IPS-11a (cell line): ENCODE measurements around the gene YRDC.

Source experiments
- H3K4me3 ChIP-seq: one replicate; pipeline ENCODE4 v1.5.1; 2013; ENCODE audit warnings: low read depth, low read length, control low read depth

The YRDC gene, protein sequence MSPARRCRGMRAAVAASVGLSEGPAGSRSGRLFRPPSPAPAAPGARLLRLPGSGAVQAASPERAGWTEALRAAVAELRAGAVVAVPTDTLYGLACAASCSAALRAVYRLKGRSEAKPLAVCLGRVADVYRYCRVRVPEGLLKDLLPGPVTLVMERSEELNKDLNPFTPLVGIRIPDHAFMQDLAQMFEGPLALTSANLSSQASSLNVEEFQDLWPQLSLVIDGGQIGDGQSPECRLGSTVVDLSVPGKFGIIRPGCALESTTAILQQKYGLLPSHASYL

DNA sequence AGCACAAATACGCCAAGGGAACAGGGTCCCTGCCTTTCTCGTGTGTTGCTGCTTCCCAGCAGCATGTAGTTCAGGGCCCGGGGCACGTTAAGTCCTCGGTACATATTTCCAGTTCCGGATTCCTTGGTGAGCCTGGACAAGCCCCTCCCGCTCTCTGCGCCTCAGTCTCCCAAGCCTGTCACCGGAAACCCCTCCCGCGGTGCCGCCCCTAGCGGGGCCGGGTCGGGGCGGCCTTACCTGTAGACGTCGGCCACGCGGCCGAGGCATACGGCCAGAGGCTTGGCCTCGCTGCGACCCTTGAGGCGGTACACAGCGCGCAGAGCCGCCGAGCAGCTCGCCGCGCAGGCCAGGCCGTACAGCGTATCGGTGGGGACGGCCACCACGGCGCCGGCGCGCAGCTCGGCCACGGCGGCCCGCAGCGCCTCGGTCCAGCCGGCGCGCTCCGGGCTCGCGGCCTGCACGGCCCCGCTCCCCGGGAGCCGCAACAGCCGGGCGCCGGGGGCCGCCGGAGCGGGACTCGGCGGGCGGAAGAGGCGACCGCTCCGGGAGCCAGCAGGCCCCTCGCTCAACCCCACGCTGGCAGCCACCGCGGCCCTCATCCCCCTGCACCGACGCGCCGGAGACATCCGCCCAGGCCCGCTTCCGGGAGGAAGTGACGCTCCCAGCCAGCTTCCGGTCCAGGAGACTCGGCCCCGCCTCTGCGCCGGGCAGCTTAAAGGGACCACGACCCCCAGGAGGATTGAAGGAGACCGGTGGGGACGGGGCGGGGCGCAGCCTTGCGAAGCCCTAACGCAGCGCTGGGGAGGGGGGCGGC, at the start of gene YRDC, which contains the start of gene C1orf122:
YRDC (minus strand) TSS at position 654 of the 814 bp plus-strand sequence; CDS start at position 626, 28 bp downstream.
C1orf122 (plus strand) TSS at position 236 of the 814 bp plus-strand sequence. CDS start 615 bp downstream, outside the sequence.
- peak within 1 kb of the TSS; percentile 88 for H3K4me3 ChIP-seq

DNA sequence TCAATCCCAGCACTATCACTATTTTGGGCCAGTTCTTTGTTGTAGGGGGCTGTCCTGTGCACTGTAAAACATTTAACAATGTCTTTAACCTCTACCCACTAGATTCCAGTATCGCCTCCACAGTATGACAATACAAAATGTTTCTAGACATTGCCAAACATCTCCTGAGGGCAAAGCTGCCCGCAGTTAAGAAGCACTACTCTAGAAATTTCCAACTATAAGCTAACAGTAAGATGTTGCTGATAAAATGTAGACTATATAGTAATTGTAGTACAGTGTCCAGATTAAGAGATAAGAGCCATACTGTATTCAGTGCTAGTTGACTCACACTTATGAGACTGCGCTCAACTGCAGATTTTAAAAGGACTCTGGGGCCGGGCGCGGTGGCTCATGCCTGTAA, 46.4 kb upstream of the YRDC start:
- H3K4me3 ChIP-seq, result no peak overlapping the region

DNA sequence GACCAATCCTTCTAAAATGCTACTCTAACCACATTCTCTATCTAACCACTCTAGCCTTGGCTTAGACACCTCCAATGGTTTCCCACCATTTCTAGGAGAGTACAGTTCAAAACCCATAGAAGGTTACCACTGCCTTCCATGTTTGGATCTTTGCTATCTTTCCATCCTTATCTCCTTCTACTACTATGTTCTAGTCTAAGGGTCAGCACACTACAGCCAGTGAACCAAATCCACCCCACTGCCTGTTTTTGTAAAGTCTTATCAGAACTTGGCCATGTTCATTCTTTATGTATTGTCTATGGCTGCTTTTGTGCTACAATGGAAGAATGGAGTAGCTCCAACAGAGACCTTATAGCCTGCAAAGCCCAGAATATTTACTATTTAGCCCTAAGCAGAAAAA, 45.1 kb upstream of the YRDC start:
- no peak overlapping the region for H3K4me3 ChIP-seq

DNA sequence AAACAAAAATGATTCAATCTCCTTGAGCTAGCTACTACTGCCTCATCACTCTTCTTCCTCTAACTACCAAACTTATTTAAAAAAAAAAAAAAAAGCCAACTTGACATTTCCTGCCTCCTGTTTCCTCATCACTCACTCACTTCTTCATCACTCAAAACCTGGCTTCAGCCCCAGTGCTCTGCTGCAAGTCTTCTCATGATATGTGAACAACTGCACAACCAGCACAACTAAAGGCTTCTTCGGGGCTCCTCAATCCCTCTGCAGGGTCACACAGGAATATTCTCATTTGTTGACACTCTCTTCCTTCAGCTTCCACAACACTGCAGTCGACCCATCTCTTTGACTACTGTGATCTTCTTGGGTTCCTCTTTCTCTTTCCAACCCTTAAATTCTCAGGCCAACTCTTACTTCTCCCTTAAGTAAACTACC, 43.8 kb upstream of the YRDC start:
- H3K4me3 ChIP-seq, result no peak overlapping the region

DNA sequence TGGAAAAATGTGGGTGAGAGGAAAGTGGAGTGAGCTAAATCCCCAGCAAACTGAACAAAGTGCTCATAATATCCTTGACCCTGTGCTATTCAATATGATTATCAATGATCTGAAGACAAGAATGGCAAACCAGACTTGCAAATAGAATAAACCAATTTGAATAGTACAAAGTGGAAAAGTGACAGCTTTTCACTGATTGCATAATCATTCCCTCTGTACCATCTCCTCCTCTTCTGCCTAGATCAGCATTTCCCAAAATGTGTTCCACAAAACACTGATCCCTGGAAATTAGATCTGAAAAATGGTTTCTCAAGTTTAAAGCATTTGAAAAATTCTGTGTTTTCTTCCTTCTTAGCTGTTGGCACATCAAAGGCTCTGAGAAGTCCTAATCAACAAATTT, 43.3 kb upstream of the YRDC start:
- no peak overlapping the region for H3K4me3 ChIP-seq

DNA sequence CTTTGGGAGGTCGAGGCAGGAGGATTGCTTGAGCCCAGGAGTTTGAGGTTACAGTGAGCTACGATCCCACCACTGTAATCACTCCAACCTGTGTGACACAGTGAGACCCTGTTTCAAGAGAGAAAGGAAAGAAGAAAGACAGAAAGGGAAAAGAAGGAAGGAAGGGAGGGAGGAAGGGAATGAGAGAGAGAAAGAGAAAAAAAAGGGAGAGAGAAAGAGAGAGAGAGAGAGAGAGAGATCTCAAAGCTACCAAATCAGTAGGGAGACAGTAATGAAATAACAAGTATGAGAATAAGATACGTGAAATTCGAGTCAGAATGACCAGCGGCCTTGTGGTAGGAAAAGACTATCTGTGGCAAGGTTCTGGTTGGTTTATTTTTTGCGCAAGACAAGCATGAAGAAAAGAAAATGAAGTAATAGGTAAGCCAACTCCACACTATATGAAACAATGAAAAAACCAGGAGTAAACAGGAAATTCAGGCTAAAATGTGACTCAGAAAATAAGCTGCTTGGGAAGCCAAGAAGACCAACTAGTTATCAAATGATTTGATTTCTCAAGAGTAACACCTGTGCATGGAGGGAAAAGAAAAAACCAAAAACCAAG, 42.4 kb upstream of the YRDC start:
- no peak overlapping the region for H3K4me3 ChIP-seq

DNA sequence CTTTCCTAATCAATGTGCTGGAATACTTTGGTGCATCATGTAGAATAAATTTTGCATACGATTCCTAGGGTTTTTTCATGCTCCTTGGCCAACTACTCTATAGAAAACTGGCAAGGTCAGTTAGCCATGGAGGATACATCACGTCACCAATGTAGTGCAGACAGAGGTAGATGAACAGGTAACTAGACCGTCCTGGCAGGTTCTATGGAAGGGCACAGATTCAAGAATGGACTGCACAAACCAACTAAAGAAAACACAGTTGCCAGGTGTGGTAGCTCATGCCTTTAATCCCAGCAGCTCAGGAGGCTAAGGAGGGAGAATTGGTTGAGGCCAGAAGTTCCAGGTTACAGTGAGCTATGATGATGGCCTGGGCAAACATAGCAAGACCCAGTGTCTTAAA, 41.5 kb upstream of the YRDC start:
- no peak overlapping the region for H3K4me3 ChIP-seq

DNA sequence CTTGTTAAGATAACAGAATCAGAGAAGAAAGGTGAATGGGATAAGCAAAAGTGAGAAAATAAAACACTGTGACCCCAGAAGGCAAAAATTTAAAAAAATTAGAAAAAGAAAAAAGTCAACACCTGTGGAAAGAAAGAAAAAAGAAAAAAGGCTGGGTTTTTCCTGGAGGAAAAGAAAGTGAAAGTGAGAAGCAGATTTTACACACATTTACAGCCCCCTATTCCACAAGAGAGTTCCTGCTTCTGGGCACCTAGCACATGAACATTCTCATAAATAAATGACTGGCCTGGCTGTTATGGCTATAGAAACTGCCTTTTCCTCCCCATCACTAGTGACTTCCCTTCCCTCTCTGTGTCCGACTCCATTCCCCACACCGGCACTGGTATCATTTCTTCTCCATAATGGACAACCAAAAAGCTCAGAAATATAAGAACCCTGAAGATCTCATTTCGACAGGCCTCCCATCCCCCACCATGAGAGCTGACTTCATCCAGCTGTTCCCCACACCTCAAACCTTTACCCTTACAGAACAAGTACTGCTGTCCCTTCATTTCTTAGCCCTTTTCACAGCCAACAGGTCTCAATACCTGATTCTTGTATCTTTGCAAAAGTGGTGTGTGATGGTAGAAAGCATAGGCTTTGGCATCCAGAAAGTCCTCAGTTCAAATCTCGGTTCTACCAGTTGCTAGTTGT, 38.8 kb upstream of the YRDC start:
- no peak overlapping the region for H3K4me3 ChIP-seq

DNA sequence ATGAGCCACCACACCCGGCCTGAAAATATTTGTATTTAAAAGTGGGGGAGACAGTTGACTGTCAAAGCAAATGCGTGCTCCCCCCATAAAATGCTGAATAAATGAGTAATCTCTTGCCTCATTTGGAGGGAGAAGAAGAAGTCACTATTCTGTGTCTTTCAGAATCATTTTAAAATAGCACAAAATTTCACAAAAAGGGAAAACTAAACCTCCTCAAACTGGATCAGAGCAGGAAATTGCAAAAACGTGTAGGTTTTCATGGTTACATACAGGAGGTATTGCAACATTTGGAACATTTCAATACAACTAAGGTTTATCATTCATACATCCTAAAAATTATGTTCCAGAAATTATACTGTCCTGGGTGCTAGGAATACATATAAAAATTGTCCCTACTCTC, 37.8 kb upstream of the YRDC start:
- H3K4me3 ChIP-seq, result no peak overlapping the region

DNA sequence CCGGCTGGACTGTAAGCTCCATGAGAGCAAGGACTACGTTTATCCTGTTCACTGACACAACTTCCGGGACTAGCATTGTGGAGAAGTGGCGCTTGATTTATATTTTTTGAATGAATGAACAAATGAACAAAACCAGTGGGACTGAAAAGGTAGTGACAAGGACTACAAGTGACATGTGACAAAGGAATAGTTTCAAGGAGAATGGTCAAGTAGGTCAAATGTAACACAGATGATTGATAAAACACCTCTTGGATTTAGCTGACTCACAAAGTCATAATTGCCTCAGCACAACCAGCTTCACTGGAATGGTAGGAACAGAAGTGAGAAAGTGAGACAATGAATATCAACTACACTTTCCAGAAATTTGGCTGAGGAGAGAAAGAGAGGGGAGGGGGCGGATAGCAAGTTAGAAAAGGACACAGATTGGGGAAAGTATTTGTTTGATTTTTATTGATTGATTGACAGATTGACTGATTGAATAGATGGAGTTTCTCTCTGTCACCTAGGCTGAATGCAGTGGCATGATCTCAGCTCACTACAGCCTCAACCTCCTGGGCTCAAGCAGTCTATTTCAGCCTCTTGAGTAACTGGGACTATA, 37.1 kb upstream of the YRDC start:
- no peak overlapping the region for H3K4me3 ChIP-seq

DNA sequence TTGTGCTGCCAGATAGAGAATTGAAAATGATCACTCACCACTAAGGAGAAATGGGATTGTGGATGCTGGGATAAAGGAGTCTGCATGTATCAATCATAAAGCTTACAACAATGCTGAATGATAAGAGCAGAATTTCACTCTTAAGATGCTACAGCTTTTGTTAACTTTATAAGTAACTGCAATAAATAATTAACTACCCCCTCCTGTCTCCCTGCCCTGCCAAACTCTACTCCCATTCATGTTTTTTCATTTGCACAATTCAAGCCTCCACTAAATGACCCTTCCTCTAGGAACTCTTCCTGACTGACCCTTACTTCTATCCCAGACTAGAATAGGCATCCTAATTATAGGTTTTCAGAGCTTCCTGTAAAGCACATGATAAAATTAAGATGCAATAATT, 36.5 kb upstream of the YRDC start:
- H3K4me3 ChIP-seq, result no peak overlapping the region

DNA sequence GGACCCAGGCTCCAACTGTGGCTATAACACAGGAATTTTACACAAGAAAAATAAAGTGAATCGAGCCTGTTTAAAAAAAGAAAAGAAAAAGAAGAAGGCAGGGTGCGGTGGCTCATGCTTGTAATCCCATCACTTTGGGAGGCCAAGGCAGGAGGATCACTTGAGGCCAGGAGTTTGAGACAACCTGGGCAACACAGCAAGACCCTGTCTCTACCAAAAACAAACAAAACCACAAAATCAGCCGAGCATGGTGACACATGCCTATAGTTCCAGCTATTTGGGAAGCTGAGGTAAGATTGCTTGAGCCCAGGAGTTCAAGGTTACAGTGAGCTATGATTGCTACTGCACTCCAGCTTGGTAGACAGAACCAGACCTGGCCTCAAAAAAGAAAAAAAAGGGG, 33.6 kb upstream of the YRDC start:
- no peak overlapping the region for H3K4me3 ChIP-seq

DNA sequence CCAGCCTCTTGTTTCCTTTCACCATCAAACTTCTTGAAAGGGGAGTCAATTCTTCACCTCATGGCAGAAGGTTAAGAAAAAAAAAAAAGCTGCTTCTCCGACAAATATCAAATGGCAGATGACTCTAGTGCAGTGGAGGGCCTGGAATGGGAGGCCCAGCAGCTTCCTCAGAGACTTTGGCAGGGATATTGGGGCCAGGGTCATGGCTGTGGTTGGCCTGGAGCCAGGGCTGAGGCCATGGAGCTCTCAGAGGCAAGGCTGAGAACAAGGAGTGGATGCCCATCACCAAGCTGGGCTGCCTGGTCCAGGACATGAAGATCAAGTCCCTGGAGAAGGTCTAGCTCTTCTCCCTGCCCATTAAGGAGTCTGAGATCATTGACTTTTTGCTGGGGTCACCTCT, 32.7 kb upstream of the YRDC start:
- H3K4me3 ChIP-seq, result no peak overlapping the region

DNA sequence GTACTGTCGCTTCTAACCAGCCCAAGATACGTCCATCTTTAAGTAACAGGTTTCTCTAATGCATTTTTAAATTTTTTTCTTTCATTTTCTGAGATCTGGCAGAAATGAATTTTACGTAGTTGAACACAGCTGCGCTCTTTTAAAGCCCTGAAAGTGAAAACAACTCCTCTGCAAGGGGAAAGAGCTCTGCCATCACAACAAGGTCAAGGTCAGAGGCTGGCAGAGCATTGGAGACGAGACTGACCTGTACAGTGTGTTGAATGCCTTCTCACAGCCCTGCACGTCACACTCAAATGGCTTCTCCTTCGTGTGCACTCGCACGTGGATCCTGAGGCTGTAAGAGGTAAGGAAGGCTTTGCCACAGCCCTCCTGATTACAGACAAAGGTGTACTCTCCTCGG, 31.7 kb upstream of the YRDC start:
- H3K4me3 ChIP-seq, result no peak overlapping the region

DNA sequence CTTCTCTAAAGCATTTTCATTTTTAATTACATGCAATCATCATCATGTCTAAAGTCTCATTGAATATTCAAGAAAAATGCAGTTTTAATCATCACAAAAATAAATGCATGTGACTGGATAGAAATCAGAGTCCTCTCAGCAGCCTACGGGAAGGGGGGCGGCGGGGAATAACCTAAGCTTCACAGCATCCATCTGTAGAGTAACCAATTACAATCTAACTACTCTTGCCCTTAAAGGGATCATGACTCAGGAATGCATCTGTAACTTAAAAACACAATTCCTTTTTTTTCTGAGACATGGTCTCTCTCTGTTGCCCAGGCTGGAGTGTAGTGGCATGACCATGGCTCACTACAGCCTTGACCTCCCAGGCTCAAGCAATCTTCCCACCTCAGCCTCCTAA, 28.8 kb upstream of the YRDC start:
- no peak overlapping the region for H3K4me3 ChIP-seq

DNA sequence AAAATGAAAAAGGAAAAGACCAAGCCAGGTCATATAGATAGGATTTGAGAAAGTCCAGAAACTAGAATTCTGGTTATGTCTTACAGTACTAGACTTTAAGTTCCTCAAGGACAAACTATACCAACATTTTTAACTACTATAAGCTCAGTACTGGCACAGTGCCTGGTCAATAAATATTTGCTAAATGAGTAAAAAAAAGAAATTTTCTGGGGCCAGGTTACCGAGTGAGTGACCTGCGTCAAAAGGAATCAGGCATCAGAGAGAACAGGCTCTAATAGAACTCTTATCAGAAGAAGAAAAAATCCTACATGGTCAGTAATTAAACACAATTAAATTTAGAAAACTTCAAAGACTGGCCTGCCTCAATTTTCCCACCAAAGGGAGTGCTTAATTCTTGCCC, 23.8 kb upstream of the YRDC start:
- no peak overlapping the region for H3K4me3 ChIP-seq

DNA sequence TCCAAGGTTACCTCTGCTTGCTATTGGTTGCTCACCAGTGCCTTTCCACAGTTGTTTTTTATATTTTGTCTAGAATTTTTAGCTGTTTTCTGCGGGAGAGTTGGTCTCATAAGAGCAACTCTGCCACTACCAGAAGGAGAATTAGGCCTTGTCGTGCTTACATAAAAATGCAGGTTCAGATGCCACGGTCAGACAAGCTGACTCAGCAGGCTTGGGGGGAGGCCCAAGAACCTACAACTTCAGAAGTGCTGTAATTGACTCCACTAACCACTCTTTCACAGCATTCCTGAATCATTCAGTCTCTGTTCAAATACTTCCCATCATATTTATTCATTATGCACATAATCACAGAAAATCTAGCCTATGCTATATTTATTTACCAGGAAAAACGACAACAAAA, 23.1 kb upstream of the YRDC start:
- no peak overlapping the region for H3K4me3 ChIP-seq

DNA sequence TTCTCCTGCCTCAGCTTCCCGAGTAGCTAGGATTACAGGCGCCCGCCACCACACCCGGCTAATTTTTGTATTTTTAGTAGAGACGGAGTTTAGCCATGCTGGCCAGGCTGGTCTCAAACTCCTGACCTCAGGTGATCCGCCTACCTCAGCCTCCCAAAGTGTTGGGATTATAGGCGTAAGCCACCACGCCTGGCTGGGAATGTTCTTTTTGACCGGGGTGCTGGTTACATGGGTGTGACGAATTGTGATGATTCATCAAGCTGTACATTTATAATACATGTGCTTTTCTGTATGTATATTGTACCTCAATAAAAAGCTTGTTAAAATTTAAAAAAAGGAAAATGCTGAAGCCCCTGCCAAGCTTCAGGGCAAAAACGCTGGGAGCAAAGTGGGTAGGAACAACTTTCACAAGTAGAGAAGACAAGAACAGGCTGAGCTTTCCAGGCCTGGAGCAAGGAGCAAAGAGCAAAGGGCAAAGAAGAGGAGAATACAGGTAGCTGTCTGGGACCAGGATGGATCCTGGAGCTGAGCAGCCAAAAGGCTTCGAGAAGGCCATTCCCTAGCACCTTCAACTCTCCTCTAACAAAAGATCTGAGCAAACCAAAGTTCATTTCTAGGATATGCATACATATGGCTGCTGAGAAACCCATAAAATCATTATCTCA, 20.5 kb upstream of the YRDC start:
- H3K4me3 ChIP-seq, result no peak overlapping the region

DNA sequence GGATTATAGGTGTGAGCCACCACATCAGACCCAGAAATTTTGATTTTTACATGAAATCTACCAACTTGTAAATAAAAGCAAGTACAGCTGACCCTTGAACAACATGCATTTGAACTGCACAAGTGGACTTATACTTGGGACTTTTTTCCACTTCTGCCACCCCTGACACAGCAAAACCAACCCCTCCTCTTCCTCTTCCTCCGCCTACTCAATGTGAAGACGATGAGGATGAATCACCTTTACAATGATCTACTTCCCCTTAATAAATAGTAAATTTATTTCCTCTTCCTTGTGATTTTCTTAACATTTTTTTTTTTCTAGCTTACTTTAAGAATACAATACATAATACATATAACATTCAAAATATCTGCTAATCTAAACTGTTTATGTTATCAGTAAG, 17.5 kb upstream of the YRDC start:
- H3K4me3 ChIP-seq, result no peak overlapping the region

DNA sequence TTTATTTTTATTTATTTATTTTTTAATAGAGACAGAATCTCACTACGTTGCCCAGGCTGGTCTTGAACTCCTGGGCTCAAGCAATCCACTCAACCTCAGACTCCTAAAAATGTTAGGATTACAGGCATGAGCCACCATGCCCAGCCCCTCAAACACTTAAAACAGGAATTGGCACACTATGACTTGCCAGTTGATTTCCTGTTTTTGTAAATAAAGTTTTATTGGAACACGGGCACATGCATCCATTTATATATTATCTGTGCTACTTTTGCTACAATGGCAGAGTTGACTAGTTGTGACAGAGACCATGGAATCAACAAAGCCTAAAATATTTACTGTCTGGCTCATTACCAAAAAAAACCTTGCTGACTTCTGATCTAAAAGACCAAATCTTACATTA, 16.0 kb upstream of the YRDC start:
- H3K4me3 ChIP-seq, result no peak overlapping the region
